Hematopoietic multipotent progenitor cell treated with erythropoietin and hydrocortisone succinate and interleukin-3 and kit ligand, for 17 days (in vitro differentiated cells): ENCODE results near the gene ZNF804A.

Experiments used
- DNase-seq: peaks from one replicate; pipeline ENCODE4 v3.0.0-alpha.2; 2015; ENCODE audit warnings: low spot score

ZNF804A gene

GRCh38 chr2:184945824-184946223, 347.5 kb downstream of the ZNF804A start:
- DNase-seq, result no peak

- DNase-seq, result no peak
Observed at GRCh38 chr2:184956856-184957255, 358.5 kb downstream of the ZNF804A start.

- no peak for DNase-seq
Observed at GRCh38 chr2:184971546-184972068, 373.3 kb downstream of the ZNF804A start.
